ENCODE results near the gene SRPX. TPM values are rescaled to one million over a fixed set of nuclear protein-coding genes. Genes with fewer than 3 reads are reported as not detected.

SRPX gene
- total RNA-seq, 1 experiment from 2014 or later: 0.23 TPM

- POLR2A ChIA-PET: no interaction called here
- DNase-seq (ENCODE audit: low read depth, low spot score): no peak
These were observed 69.7 kb downstream of the SRPX start for GRCh38 chrX:38150993-38151392.

DNA sequence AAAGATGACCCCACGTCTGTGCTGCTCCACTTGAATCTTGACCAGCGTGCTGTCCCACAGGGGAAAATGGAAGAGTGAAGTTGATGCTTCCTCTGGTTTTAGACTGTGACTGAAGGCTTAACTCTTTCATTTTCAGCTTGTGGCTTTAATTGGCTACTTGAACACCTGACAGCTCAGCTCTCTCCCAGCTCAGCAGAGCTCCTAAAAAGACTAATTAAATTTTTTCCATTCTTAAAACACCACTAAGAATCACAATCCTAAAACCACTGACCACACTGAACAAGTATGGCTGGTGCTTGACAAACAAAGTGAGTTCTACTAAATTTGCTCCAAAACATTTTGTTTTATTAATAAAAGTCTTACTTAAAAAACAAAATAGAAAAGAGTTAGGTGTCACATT, 71.7 kb downstream of the SRPX start:
- Histone ChIP-seq H3K27ac (ENCODE audit: low read length) (no peak overlapping the region), H3K9me3 (ENCODE audit: control insufficient read depth, insufficient read depth, low read depth, low read length) (no peaks in the 10 kb centered on the region), H3K4me3 (ENCODE audit: low read depth in 2 of 2, low read length in 2 of 2) (no peak overlapping the region), H3K27me3 (ENCODE audit: control insufficient read depth, insufficient read depth, low read length) (no peaks in the 10 kb centered on the region), H3K4me1 (ENCODE audit: control insufficient read depth, insufficient read depth, low read length) (no peaks in the 10 kb centered on the region), H3K36me3 (ENCODE audit: control insufficient read depth, insufficient read depth, low read length) (no peaks in the 10 kb centered on the region)
- TF ChIP-seq, protein P1, sequence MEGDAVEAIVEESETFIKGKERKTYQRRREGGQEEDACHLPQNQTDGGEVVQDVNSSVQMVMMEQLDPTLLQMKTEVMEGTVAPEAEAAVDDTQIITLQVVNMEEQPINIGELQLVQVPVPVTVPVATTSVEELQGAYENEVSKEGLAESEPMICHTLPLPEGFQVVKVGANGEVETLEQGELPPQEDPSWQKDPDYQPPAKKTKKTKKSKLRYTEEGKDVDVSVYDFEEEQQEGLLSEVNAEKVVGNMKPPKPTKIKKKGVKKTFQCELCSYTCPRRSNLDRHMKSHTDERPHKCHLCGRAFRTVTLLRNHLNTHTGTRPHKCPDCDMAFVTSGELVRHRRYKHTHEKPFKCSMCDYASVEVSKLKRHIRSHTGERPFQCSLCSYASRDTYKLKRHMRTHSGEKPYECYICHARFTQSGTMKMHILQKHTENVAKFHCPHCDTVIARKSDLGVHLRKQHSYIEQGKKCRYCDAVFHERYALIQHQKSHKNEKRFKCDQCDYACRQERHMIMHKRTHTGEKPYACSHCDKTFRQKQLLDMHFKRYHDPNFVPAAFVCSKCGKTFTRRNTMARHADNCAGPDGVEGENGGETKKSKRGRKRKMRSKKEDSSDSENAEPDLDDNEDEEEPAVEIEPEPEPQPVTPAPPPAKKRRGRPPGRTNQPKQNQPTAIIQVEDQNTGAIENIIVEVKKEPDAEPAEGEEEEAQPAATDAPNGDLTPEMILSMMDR (IDR thresholded peaks at IDR 0.05): no peak
- TF ChIP-seq TCF7L2 (IDR thresholded peaks at IDR 0.05; ENCODE audit: low read depth, low read length) (no peak), SIN3A (IDR thresholded peaks at IDR 0.05; ENCODE audit: borderline replicate concordance, insufficient read depth, low read depth, low read length) (no peak), POLR2AphosphoS5 (IDR thresholded peaks at IDR 0.05; ENCODE audit: low read depth, low read length) (no peak), REST (IDR thresholded peaks at IDR 0.05; ENCODE audit: insufficient read depth in 1 of 2, low read depth in 2 of 2, low read length in 1 of 2) (no peak)
- intact Hi-C loops (cut with micrococcal nuclease; ENCODE audit: unreplicated experiment) (no loop called here), in situ Hi-C loops (cut with HindIII; ENCODE audit: low pct_unique_long_range_greater_than_20kb, low sequenced_read_pairs) (no loop called here)
- ChIA-PET POLR2A (no interaction called here), CTCF (no interaction called here)
- ATAC-seq (no peak), DNase-seq (ENCODE audit: low read depth, low spot score) (no peak)
- no TSS peak for BruUV-seq (replicated peaks)

More at GRCh38 chrX:38150993-38151392, 69.7 kb downstream of the SRPX start:
- Histone ChIP-seq H3K36me3 (ENCODE audit: control insufficient read depth, insufficient read depth, low read length) (no peaks in the 10 kb centered on the region), H3K4me3 (ENCODE audit: low read depth in 2 of 2, low read length in 2 of 2) (no peak overlapping the region), H3K27me3 (ENCODE audit: control insufficient read depth, insufficient read depth, low read length) (no peaks in the 10 kb centered on the region), H3K27ac (ENCODE audit: low read length) (no peak overlapping the region), H3K4me1 (ENCODE audit: control insufficient read depth, insufficient read depth, low read length) (no peaks in the 10 kb centered on the region), H3K9me3 (ENCODE audit: control insufficient read depth, insufficient read depth, low read depth, low read length) (no peaks in the 10 kb centered on the region)
- in situ Hi-C loops (cut with HindIII; ENCODE audit: low pct_unique_long_range_greater_than_20kb, low sequenced_read_pairs): no loop called here
- intact Hi-C loops (cut with micrococcal nuclease; ENCODE audit: unreplicated experiment): no loop called here
- BruUV-seq (replicated peaks): no TSS peak
- CTCF ChIA-PET: no interaction called here
- no peak for ATAC-seq
- TF ChIP-seq, protein P1 (IDR thresholded peaks at IDR 0.05): no peak
- TF ChIP-seq POLR2AphosphoS5 (IDR thresholded peaks at IDR 0.05; ENCODE audit: low read depth, low read length): no peak
- no peak for TF ChIP-seq SIN3A (IDR thresholded peaks at IDR 0.05; ENCODE audit: borderline replicate concordance, insufficient read depth, low read depth, low read length)
- TF ChIP-seq REST (IDR thresholded peaks at IDR 0.05; ENCODE audit: insufficient read depth in 1 of 2, low read depth in 2 of 2, low read length in 1 of 2): no peak
- TF ChIP-seq TCF7L2 (IDR thresholded peaks at IDR 0.05; ENCODE audit: low read depth, low read length): no peak
